HFF-Myc (cell line): Measurements from ENCODE around the gene TMTC4.

Experiments used
- DNase-seq: peaks from one replicate; pipeline ENCODE4 v3.0.0-alpha.2; 2011; ENCODE audit warnings: low read depth; ENCODE audit errors: extremely low read depth
- H3K4me3 ChIP-seq: replicated peaks from 2 replicates; pipeline ENCODE4 v1.5.1; 2011; ENCODE audit warnings: low read depth, mild to moderate bottlenecking, control low read depth, low read length
- TF ChIP-seq, protein P1 (sequence below): IDR thresholded peaks from 2 replicates; pipeline ENCODE4 v1.5.1; 2012; ENCODE audit warnings: mild to moderate bottlenecking, low read depth, low read length, control low read depth; ENCODE audit errors: missing control alignments

The TMTC4 gene

DNA sequence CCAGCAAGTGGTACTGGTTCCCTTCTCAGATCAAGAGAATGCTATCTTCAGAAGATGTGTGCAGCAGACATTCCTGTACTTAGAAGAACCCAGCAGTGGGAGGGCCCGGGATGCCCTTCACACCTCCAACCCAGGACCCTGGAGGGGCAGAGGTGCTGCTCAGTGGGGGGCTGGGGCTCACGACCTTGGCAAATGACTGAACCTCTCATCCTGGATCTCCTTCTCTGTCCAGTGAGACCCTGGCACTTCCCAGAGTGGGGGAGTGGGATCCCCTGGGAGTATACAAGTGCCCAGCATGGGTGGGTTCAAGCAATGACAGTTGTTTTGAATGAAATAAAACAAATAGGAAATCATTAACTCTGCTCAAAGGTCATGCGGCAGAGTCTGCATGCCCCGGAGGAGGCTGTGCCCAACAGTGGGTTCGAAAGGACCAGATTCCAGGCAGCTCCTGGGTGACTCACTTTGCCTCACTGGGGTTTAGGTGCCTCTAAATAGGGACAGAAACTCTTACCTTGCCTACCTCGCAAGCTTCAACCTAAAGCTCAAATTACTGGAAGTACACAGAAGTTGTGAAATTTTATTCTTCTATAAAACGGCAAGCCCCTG, 112.9 kb downstream of the TMTC4 start:
- DNase-seq = no peak
- TF ChIP-seq, protein P1, sequence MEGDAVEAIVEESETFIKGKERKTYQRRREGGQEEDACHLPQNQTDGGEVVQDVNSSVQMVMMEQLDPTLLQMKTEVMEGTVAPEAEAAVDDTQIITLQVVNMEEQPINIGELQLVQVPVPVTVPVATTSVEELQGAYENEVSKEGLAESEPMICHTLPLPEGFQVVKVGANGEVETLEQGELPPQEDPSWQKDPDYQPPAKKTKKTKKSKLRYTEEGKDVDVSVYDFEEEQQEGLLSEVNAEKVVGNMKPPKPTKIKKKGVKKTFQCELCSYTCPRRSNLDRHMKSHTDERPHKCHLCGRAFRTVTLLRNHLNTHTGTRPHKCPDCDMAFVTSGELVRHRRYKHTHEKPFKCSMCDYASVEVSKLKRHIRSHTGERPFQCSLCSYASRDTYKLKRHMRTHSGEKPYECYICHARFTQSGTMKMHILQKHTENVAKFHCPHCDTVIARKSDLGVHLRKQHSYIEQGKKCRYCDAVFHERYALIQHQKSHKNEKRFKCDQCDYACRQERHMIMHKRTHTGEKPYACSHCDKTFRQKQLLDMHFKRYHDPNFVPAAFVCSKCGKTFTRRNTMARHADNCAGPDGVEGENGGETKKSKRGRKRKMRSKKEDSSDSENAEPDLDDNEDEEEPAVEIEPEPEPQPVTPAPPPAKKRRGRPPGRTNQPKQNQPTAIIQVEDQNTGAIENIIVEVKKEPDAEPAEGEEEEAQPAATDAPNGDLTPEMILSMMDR = no peak
- no peak overlapping the region for H3K4me3 ChIP-seq

DNA sequence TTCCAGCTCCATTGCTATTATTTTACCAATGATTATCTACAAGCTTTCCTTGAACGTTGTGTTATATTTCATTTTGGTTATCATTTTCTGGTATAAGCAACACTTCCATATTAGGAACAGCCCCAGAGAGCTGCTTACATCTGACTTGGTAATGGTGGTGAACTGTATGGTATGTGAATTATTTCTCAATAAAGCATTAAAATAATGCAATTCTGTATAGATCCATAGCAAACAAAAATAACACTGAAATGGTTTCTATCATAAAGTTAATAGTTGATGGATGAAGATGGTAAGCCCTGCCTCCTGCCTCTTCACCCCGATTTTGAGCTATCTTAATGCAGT, 113.5 kb downstream of the TMTC4 start:
- DNase-seq = no peak
- TF ChIP-seq, protein P1 = no peak
- H3K4me3 ChIP-seq = no peak overlapping the region

DNA sequence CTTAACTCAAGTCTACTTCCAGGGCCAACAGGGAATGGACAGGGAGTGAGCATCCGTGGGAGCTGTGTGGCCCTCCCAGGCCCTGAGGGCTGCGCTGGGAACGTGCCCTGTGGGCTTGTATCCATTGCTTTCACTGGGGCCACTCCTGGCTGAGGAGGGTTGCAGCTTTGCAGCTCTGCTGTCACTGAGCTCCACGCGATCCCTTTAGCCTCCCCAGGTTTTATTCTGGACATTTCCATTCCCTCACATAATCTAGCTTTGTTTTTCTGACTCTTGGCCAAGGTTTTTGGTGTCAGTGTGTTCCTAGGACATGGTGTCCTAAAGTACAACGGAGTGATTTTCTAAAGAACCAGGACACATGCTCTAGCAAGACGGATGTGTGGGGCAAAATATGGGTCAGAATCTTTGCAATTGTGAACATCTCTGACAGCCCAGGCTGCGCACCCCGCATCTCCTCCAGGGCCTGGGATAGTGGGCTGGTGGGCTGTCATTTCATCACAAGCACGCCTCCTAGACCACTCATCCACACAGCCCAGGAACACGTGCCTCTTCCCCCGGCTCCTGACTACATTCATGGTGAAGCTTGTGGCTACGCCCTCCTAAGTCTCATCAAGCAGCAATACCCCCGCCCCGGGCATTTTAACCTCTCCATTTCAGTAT, 114.0 kb downstream of the TMTC4 start:
- TF ChIP-seq, protein P1 = no peak
- no peak for DNase-seq

DNA sequence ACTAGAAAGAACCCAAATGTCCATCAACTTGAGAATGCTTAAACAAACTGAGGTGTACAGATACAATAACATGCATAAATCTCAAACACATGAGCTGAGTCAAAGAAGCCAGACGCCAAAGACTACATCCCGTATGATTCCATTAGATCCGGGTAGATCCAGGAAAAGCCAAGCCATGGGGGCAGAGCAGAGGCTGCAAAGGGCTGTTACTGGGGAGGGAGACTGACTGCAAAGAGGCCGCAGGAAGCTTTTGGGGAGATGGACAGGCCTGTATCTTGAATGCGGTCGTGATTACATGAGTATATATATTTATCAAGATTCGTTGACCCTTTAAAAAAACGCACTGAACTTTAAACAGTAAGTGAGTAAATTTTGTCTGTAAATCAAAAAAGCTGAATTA, 114.7 kb downstream of the TMTC4 start:
- TF ChIP-seq, protein P1 = no peak
- DNase-seq = no peak
- no peak overlapping the region for H3K4me3 ChIP-seq

More for the DNA sequence above, 114.0 kb downstream of the TMTC4 start:
- no peak overlapping the region for H3K4me3 ChIP-seq
